AG20443 (cell line): Measurements from ENCODE around the gene G6PC1.

Experiments used
- DNase-seq: peaks from one replicate; pipeline ENCODE4 v3.0.0; 2012; ENCODE audit warnings: low spot score, mixed read lengths

Gene G6PC1

DNA sequence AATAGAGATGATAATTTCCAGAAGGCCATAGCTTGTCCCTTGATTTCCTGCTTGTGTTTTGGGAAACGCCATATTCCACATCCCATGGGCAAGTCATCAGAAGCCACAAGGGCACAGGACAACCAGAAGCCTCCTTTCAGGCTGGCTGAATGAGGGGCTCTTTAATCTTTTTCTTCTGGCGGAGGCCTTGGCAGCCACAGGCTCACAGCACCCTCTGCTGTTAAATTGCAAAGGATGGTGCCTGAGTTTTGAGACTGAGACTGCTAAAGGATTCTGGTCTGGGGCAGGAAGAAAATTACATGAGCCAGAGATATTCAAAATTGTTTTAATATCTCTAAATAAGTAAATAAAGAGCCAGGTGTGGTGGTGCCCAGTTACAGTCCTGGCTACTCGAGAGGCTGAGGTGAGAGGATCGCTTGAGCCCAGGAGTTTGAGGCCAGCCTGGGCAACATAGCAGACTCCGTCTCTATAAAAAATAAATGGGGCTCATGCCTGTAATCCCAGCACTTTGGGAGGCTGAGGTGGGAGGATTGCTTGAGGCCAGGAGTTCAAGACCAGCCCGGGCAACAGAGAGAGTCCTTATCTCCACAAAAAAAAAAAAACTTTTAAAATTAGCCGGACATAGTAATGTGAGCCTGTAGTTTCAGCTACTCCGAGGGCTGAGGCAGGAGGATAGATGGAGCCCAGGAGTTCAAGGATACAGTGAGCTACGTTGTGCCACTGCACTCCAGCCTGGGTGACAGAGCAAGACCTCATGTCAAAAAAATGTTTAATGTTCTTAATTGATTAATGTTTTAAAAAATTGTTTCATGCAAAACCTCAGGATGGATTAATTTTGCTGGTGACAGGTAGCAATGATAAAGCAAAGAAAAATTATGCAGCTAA lies 37.4 kb downstream of the G6PC1 start:
- peak; percentile 83 for DNase-seq

DNA sequence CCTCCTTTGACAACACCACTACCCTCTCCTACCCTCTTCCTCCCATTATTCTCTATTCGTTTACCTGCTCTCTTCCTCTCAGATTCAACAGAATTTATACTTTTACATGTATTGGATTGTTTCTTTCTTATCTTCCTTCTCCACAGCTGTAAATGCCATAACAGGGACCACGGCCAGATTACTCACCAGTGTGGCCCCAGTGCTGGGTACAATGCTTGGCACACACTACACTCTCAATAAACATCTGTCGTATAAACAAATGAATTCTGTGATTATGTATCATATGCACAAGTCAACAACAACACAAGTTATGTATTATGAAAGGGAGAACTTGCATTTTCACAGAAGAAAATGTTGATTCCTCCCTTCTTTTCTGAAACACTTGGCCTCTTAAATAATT lies 43.6 kb downstream of the G6PC1 start:
- DNase-seq = no peak

GRCh38 chr17:42946812-42947211 lies 46.2 kb downstream of the G6PC1 start:
- no peak for DNase-seq

GRCh38 chr17:42950044-42950783 lies 49.6 kb downstream of the G6PC1 start:
- no peak for DNase-seq
